Smooth muscle cell of the coronary artery (primary cell): ENCODE measurements around the gene OR2AP1. TPM values are rescaled to one million over a fixed set of nuclear protein-coding genes. Genes with fewer than 3 reads are reported as not detected.

ENCODE experiments used
- total RNA-seq: library from RNA; depleted of rRNA; stranded (reverse); fragments of >200 nt; gene quantifications from 2 replicates; pipeline ENCODE4 v1.2.3, GENCODE V29; 2014; ENCODE audit warnings: low replicate concordance

OR2AP1 gene
- not detected in 2 replicates for total RNA-seq

GRCh38 chr12:55572168-55572567 is at the start of gene OR2AP1:
Gene OR2AP1, plus strand, starts transcription at chr12:55572468. Its CDS starts 1,947 bp downstream, at chr12:55574415.

GRCh38 chr12:55549302-55549701 is 23.0 kb upstream of the OR2AP1 start, which contains the start of gene OR6C4:
Gene OR6C4, plus strand, starts transcription at chr12:55549602. Its CDS starts 1,625 bp downstream, at chr12:55551227.

Other genes starting within 250 kb of the OR2AP1 start
- not detected in 2 replicates for gene OR6C3, start 241.7 kb upstream of the OR2AP1 start, total RNA-seq
- not detected in 2 replicates for gene OR6C75, start 209.5 kb upstream of the OR2AP1 start, total RNA-seq
- gene OR6C65, start 171.9 kb upstream of the OR2AP1 start, total RNA-seq, result not detected in 2 replicates
- not detected in 2 replicates for gene OR6C76, start 146.2 kb upstream of the OR2AP1 start, total RNA-seq
- gene OR6C2, start 128.4 kb upstream of the OR2AP1 start, total RNA-seq, result not detected in 2 replicates
- gene OR6C70, start 102.3 kb upstream of the OR2AP1 start, total RNA-seq, result not detected in 2 replicates
- not detected in 2 replicates for gene OR6C68, start 80.1 kb upstream of the OR2AP1 start, total RNA-seq
- gene OR6C4, start 22.9 kb upstream of the OR2AP1 start, total RNA-seq, result not detected in 2 replicates
- not detected in 2 replicates for gene OR10P1, start 64.4 kb downstream of the OR2AP1 start, total RNA-seq
- 3.8 and 72.7 TPM in 2 replicates for gene ITGA7, start 135.4 kb downstream of the OR2AP1 start, total RNA-seq
- 82.0 and 115 TPM in 2 replicates for gene BLOC1S1, start 143.6 kb downstream of the OR2AP1 start, total RNA-seq
- gene RDH5, start 147.9 kb downstream of the OR2AP1 start, total RNA-seq, result 3.8 and 65.1 TPM in 2 replicates
- gene CD63, start 156.5 kb downstream of the OR2AP1 start, total RNA-seq, result 2,585 and 6,003 TPM in 2 replicates
- gene GDF11, start 170.7 kb downstream of the OR2AP1 start, total RNA-seq, result 2.7 and 3.3 TPM in 2 replicates
- 32.2 and 105 TPM in 2 replicates for gene SARNP, start 245.3 kb downstream of the OR2AP1 start, total RNA-seq
- 31.8 and 41.1 TPM in 2 replicates for gene ORMDL2, start 245.6 kb downstream of the OR2AP1 start, total RNA-seq